ENCODE measurements around the gene STOX2.

DNA sequence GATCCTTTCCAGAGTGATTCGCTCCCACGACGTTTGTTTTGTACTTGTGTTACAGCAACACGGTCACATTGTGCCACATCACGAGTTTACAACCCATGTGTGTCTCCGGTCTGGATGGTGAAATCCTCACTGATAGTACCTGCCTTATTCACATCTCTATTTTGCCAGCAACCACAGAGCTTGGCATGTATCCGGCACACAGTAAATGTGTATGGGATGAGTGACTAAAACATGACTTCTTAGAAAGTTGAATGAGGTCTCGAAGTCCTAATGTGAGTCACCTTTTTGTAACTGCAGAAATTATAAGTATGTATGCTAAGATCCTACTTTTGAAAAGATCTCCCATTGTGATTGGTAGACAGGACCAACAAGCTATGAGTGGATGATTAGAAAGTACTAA lies 7.5 kb downstream of the STOX2 start:
- TF ChIP-seq, protein P1, sequence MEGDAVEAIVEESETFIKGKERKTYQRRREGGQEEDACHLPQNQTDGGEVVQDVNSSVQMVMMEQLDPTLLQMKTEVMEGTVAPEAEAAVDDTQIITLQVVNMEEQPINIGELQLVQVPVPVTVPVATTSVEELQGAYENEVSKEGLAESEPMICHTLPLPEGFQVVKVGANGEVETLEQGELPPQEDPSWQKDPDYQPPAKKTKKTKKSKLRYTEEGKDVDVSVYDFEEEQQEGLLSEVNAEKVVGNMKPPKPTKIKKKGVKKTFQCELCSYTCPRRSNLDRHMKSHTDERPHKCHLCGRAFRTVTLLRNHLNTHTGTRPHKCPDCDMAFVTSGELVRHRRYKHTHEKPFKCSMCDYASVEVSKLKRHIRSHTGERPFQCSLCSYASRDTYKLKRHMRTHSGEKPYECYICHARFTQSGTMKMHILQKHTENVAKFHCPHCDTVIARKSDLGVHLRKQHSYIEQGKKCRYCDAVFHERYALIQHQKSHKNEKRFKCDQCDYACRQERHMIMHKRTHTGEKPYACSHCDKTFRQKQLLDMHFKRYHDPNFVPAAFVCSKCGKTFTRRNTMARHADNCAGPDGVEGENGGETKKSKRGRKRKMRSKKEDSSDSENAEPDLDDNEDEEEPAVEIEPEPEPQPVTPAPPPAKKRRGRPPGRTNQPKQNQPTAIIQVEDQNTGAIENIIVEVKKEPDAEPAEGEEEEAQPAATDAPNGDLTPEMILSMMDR (IDR thresholded peaks at IDR 0.05): no peak
- TF ChIP-seq POLR2A (IDR thresholded peaks at IDR 0.05): no peak
